OCI-LY1 (cell line): ENCODE measurements around the gene ITSN1.

Source experiments
- EZH2 ChIP-seq: fragments of 200-600 bp; sonication (generic), shearing (Covaris generic); IDR thresholded peaks from 2 replicates; pipeline ENCODE4 v1.8.0; 2017; ENCODE audit warnings: borderline replicate concordance, mixed run types, mild to moderate bottlenecking, antibody characterized with exemption, low read length, moderate library complexity, mixed read lengths
- TF ChIP-seq, protein P1 (sequence below): fragments of 200-600 bp; sonication (generic), shearing (Covaris generic); IDR thresholded peaks from 2 replicates; pipeline ENCODE4 v1.5.1; 2017; ENCODE audit warnings: mild to moderate bottlenecking, antibody characterized with exemption, low read length, moderate library complexity, mixed read lengths

DNA sequence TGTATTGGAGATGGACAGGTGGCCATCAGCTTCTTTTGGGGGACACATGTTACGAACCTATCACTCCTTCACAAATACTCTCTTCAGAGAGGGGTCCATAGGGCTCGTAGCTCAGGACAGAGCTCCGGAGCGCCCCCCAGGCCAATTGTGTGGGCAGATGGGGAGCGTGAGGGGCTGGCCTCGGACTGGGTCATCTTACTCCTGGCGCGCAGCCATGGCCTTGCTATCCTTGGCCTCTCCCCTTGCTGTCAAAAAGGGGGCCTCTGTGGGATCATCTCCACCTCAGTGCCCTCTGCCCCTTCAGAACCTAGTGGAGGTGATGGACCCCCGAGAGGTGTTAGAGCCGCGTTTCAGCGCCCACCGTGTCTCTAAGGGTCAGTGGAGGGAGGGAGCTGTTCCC lies 238.3 kb downstream of the ITSN1 start:
- no peak for TF ChIP-seq EZH2
- TF ChIP-seq, protein P1, sequence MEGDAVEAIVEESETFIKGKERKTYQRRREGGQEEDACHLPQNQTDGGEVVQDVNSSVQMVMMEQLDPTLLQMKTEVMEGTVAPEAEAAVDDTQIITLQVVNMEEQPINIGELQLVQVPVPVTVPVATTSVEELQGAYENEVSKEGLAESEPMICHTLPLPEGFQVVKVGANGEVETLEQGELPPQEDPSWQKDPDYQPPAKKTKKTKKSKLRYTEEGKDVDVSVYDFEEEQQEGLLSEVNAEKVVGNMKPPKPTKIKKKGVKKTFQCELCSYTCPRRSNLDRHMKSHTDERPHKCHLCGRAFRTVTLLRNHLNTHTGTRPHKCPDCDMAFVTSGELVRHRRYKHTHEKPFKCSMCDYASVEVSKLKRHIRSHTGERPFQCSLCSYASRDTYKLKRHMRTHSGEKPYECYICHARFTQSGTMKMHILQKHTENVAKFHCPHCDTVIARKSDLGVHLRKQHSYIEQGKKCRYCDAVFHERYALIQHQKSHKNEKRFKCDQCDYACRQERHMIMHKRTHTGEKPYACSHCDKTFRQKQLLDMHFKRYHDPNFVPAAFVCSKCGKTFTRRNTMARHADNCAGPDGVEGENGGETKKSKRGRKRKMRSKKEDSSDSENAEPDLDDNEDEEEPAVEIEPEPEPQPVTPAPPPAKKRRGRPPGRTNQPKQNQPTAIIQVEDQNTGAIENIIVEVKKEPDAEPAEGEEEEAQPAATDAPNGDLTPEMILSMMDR: no peak
